GM19397 (cell line): ENCODE data around the gene MKRN2OS.

Source experiments
- ATAC-seq: cut with Tn5 transposase; IDR thresholded peaks from one replicate; pipeline ENCODE4 v1.9.1; 2021; ENCODE audit warnings: mild to moderate bottlenecking, moderate library complexity; ENCODE audit not compliant: unreplicated experiment

MKRN2OS gene, protein sequence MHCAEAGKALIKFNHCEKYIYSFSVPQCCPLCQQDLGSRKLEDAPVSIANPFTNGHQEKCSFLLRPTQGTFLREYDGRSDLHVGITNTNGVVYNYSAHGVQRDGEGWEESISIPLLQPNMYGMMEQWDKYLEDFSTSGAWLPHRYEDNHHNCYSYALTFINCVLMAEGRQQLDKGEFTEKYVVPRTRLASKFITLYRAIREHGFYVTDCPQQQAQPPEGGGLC

DNA sequence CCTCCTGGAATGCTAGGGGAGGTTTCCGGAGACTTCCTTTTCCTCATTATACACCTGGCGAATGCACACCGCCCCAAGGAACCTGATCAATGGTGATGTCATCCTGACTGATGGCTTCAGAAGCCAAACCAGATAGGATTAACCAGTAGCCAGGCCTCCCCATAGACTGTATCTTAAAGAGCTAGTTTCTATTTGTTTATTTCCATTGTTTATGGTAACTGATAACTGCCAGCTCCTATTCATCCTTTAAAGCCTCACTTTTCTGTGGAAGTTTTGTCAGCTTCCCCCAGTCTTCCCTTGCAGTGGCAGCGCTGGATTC lies at the start of gene MKRN2OS:
TSS of gene MKRN2OS (minus strand) at position 27 of the 319 bp plus-strand sequence. CDS start 35 bp downstream, outside the sequence.
- ATAC-seq, result no peak

DNA sequence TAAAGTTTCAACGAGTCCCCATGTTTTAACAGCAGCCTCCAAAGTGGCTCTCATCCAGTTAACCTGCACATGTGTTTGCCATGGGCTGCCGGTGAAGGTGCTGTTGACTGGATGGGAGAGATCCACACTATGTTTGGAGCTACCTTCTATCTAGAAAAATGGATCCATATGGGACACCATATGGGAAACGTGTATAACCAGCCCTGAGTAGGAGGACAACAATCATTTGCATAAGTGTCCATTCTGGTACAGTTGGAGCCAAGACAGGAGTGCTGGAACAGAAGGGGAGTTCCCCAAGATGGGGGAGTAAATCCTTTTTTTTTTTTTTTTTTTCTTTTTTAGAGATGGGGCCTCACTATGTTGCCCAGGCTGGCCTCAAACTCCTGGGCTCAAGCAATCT lies 48.2 kb upstream of the MKRN2OS start:
- ATAC-seq, result no peak

- ATAC-seq, result no peak
Observed at GRCh38 chr3:12591997-12592715, 46.9 kb upstream of the MKRN2OS start.

GRCh38 chr3:12591456-12591855 lies 46.2 kb upstream of the MKRN2OS start:
- no peak for ATAC-seq

DNA sequence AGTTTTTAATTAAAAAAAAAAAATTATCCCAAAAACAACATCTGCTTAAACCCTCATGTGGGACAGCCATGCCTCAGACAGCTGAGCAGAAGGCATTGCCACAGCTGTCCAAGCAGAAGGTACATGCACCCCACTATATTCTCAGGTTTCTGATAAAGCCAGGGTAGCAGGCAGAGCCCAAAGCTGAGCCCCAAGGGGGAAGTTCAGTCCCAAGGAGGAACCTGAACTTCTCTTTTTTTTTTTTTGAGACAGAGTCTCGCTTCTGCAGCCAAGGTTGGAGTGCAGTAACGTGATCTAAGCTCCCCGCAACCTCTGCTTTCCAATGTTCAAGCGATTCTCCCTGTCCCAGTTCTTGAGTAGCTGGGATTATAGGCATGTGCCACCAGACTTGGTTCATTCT lies 44.8 kb upstream of the MKRN2OS start:
- ATAC-seq, result no peak

DNA sequence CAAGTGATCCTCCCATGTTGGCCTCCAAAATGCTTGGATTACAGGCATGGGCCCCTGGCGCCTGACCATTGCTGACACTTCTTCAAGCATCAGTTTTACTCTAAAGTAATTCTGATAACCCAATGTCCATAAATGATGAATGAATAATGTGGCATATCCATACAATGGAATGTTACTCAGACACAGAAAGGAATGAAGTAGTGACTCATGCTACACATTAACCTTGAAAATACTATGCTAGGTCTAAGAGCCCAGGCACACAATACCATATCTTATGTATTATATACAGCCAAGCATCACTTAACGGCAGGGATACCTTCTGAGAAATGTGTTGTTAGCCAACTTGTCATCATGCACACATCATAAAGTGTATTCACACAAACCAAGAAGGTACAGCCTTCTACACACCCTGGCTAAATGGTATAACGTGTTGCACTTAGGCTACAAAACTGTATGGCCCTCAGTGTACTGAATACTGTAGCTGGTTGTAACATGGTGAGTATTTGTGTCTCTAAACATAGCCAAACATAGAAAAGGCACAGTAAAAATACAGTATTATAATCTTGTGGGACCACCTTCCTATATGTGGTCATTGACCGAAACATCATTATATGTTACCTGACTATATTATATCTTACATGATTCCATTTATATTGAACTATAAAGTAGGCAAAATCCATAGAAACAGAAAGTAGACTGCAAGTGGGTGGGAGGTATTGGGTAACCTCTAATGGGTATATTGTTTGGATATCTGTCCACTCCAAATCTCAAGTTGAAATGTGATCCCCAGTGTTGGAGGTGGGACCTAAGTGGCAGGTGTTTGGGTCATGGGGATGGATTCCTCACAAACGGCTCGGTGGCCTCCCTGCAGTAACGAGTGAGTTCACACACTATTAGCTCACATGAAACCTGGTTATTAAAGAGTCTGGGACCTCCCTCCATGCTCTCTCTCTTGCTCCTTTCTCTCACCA lies 43.0 kb upstream of the MKRN2OS start:
- no peak for ATAC-seq

- ATAC-seq, result no peak
Observed at GRCh38 chr3:12586403-12586802, 41.1 kb upstream of the MKRN2OS start.

DNA sequence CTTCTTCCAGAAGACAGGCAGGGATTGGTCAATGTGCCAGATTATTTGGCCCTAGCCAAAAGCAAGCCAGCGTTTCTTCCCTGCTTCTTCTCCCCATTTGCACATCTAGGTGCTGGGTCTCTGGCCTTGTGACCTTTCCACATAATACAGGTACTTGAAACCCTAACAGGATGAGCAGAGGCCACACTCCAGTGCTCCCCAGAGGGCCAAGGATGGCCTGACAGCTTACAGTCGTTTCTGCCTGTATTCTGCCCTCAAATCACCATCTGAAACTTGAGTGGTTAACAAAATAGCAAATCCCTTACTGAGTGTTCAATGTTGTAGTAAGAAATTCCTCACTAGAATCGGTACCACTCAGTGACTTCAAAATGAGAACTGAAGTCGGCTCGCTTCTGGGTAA lies 40.7 kb upstream of the MKRN2OS start:
- peak; percentile 50 for ATAC-seq

DNA sequence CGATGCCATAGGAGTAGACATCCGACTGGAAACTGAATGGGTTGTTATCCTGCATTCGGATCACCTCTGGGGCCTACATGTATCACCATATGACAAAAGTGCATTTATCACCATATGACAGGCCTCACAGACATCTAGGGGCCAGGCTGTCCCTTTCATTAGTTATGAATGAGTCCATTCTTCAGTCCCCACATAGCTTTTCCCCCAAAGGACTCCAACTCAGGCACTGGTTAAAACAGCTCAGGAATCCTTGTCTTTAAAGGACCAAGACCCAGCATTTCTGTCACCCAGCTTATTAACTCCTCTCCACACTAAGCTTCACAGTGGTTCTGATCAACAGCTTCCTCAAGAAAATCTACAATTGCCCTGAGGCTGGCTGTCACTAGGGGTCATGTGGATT lies 39.9 kb upstream of the MKRN2OS start:
- ATAC-seq, result no peak

GRCh38 chr3:12584083-12584482 lies 38.8 kb upstream of the MKRN2OS start:
- no peak for ATAC-seq

DNA sequence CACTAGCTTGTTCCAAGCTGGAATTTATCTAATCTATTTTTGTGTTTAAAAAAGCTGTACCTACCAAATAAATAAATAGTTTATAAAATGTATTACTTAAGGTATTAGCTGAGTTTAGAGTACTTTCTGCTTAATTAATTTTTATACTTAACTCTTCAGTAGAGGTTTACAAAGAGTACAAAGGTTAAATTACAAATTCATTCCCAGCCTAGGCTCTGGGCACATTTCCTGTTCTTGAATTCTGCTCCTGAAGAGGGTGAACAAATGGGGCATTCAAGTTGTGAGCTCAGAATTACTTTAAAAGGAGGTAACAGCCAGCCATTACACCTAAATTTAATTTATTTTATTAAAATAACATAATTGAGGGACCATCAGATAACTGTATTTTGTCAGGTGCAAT lies 38.0 kb upstream of the MKRN2OS start:
- ATAC-seq, result no peak

DNA sequence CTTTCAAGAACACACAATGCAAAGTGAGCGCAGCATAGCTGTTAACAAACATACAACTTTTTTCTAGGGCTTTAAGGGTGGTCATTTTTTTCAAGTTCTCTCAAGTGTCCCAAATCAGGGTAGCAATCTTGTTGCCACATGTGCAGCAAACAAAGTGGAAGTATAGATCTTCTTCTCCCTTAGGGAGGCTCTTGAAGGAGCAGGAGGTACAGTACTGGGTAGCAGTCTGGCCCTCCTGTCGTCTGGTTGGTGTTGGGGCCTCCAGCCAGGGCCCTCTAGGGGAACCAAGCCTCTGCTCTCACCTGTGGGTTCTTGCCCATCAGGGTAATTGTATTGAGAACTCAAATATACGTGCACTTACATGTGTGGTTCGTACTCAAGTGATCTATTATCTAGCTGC lies 37.4 kb upstream of the MKRN2OS start:
- ATAC-seq, result no peak

- ATAC-seq, result no peak
Observed at GRCh38 chr3:12579905-12580304, 34.6 kb upstream of the MKRN2OS start.

- no peak for ATAC-seq
Observed at GRCh38 chr3:12579456-12579855, 34.2 kb upstream of the MKRN2OS start.

- ATAC-seq, result no peak
Observed at GRCh38 chr3:12578742-12579141, 33.4 kb upstream of the MKRN2OS start.

GRCh38 chr3:12577379-12577778 lies 32.1 kb upstream of the MKRN2OS start:
- ATAC-seq, result no peak

DNA sequence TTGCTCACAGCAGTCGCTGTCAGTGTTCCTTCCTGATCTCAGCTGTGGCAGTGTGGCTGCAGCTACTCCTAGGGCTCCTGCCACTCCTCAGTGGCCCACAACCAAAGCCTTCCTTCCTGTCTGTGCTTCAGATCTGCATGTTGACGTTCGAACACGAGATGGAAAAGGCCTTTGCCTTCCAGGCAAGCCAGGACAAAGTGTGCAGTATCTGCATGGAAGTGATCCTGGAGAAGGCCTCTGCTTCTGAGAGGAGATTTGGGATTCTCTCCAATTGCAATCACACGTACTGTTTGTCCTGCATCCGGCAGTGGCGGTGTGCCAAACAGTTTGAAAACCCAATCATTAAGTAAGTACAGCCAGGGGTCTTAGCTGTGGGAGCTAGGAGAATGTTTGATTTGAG lies 29.4 kb upstream of the MKRN2OS start:
- no peak for ATAC-seq

GRCh38 chr3:12574131-12574530 lies 28.8 kb upstream of the MKRN2OS start:
- no peak for ATAC-seq

- ATAC-seq, result no peak
Observed at GRCh38 chr3:12571986-12572385, 26.7 kb upstream of the MKRN2OS start.

DNA sequence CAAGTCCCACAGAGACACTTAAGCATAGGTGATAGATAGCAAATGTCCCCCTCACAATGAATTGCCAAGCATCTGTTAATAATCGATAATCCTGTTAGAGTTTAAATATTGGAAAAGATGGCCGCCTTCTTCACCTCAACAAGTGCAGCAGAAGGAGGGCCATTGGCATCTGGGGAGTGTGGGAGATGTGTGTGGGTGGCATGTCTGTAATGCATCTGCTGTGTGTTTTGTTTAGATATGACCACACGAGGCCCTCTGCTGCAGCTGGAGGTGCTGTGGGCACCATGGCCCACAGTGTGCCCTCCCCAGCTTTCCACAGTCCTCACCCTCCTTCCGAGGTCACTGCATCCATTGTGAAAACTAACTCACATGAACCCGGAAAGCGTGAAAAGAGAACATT lies 24.5 kb upstream of the MKRN2OS start:
- no peak for ATAC-seq

DNA sequence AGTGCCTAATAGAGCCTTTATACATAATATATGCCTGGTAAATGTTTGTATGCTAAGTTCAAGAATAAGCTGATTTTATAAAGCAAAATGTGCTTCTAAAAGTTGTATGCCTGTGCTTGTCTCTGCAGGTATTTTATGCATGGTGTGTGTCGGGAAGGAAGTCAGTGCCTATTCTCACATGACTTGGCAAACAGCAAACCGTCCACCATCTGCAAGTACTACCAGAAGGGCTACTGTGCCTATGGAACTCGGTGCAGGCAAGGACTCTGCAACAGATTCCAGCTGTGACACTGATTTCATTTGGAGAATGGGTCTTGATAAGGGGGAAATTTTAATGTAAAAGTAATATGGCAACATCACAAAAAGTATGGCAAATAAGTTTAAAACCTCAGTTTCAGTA lies 23.4 kb upstream of the MKRN2OS start:
- ATAC-seq, result no peak

DNA sequence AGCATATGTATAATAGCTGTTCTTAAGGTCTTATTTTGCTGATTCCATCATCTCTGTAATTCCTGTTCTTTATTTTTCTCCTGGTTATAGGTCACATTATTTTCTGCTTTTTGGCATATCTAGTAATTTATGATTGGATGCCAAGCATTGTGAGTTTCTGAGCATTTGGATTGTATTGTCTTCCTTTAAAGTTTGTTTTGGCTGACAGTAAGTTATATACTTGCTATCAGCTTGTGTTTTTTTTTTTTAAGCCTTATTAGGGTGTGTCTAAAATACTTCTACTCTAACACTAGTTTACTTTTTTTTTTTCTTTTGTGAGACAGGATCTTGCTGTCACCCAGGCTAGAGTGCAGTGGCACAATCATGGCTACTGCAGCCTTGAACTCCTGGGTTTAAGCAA lies 21.7 kb upstream of the MKRN2OS start:
- no peak for ATAC-seq
